DOHH2 (cell line): ENCODE measurements around the gene CABYR.

Experiments used
- H3F3A ChIP-seq: fragments of 200-600 bp; sonication (generic), shearing (Covaris generic); 2 replicates; pipeline ENCODE4 v1.6.0; 2016; ENCODE audit warnings: antibody characterized with exemption, mild to moderate bottlenecking; ENCODE audit not compliant: control insufficient read depth, insufficient read depth
- H3K27ac ChIP-seq: fragments of 200-600 bp; sonication (generic); 2 replicates; pipeline ENCODE4 v1.5.1; 2014; ENCODE audit warnings: low read depth, mild to moderate bottlenecking, low read length, moderate library complexity
- H3K27me3 ChIP-seq: fragments of 200-600 bp; sonication (generic); 2 replicates; pipeline ENCODE4 v1.6.1; 2014; ENCODE audit warnings: mild to moderate bottlenecking, low read length, mixed read lengths; ENCODE audit not compliant: control insufficient read depth
- H3K36me3 ChIP-seq: fragments of 200-600 bp; sonication (generic); 2 replicates; pipeline ENCODE4 v1.6.1; 2014; ENCODE audit warnings: mild to moderate bottlenecking, low read length, moderate library complexity, mixed read lengths; ENCODE audit not compliant: control insufficient read depth
- H3K4me1 ChIP-seq: fragments of 200-600 bp; sonication (generic); 2 replicates; pipeline ENCODE4 v1.6.1; 2014; ENCODE audit warnings: mild to moderate bottlenecking, low read length, mixed read lengths; ENCODE audit not compliant: control insufficient read depth
- H3K4me2 ChIP-seq: fragments of 200-600 bp; sonication (generic); 2 replicates; pipeline ENCODE4 v1.6.0; 2014; ENCODE audit warnings: mild to moderate bottlenecking, low read length, moderate library complexity
- H3K4me3 ChIP-seq: fragments of 200-600 bp; sonication (generic); 2 replicates; pipeline ENCODE4 v1.5.1; 2014; ENCODE audit warnings: mild to moderate bottlenecking, low read length, mixed read lengths
- H3K79me2 ChIP-seq: fragments of 200-600 bp; sonication (generic); 2 replicates; pipeline ENCODE4 v1.6.1; 2014; ENCODE audit warnings: mild to moderate bottlenecking, low read length, mixed read lengths; ENCODE audit not compliant: control insufficient read depth
- H3K9me2 ChIP-seq: fragments of 200-600 bp; sonication (generic); replicated peaks from 2 replicates; pipeline ENCODE4 v1.6.1; 2014; ENCODE audit warnings: mild to moderate bottlenecking, low read length, mixed read lengths; ENCODE audit not compliant: control insufficient read depth
- H3K9me3 ChIP-seq: fragments of 200-600 bp; sonication (generic); 2 replicates; pipeline ENCODE4 v1.6.1; 2014; ENCODE audit warnings: antibody characterized with exemption, low read length, mixed read lengths; ENCODE audit not compliant: control insufficient read depth, insufficient read depth
- H4K20me1 ChIP-seq: fragments of 200-600 bp; sonication (generic); 2 replicates; pipeline ENCODE4 v1.6.0; 2014; ENCODE audit warnings: low read depth, mild to moderate bottlenecking, antibody characterized with exemption, low read length, moderate library complexity; ENCODE audit not compliant: control insufficient read depth, insufficient read depth
- CTCF ChIP-seq: fragments of 200-600 bp; sonication (generic); IDR thresholded peaks from one replicate; pipeline ENCODE4 v1.5.1; 2014; ENCODE audit warnings: antibody characterized with exemption, mild to moderate bottlenecking, low read depth, low read length; ENCODE audit not compliant: poor library complexity, severe bottlenecking
- EZH2phosphoT487 ChIP-seq: fragments of 200-600 bp; sonication (generic); IDR thresholded peaks from 2 replicates; pipeline ENCODE4 v1.6.1; 2017; ENCODE audit warnings: borderline replicate concordance, mild to moderate bottlenecking, antibody characterized with exemption, low read length, moderate library complexity, mixed read lengths

The CABYR gene

GRCh38 chr18:24111936-24112335 is 26.9 kb upstream of the CABYR start:
- Histone ChIP-seq H3F3A (no peaks in the 10 kb centered on the region), H3K27me3 (no peaks in the 10 kb centered on the region), H3K27ac (no peak overlapping the region), H3K4me1 (peaks cover 4% of the 10 kb centered on the region; the same call in 1 of the 2 replicates), H3K79me2 (no peaks in the 10 kb centered on the region), H4K20me1 (no peaks in the 10 kb centered on the region; the same call in 1 of the 2 replicates), H3K9me2 (no peaks in the 10 kb centered on the region), H3K4me3 (no peak overlapping the region), H3K9me3 (no peaks in the 10 kb centered on the region), H3K36me3 (peaks cover 28% of the 10 kb centered on the region), H3K4me2 (no peak overlapping the region)
- TF ChIP-seq EZH2phosphoT487 (no peak), CTCF (no peak)

- no peaks in the 10 kb centered on the region; the same call in 1 of the 2 replicates for H4K20me1 ChIP-seq
- no peak for TF ChIP-seq CTCF
- TF ChIP-seq EZH2phosphoT487 = no peak
- no peak overlapping the region for H3K27ac ChIP-seq
- H3F3A ChIP-seq = no peaks in the 10 kb centered on the region
- H3K9me2 ChIP-seq = no peaks in the 10 kb centered on the region
- H3K4me3 ChIP-seq = no peak overlapping the region
- no peaks in the 10 kb centered on the region for H3K9me3 ChIP-seq
- H3K4me2 ChIP-seq = no peak overlapping the region
- H3K27me3 ChIP-seq = no peaks in the 10 kb centered on the region
- H3K79me2 ChIP-seq = no peaks in the 10 kb centered on the region
- H3K4me1 ChIP-seq = peaks cover 4% of the 10 kb centered on the region; the same call in 1 of the 2 replicates
- H3K36me3 ChIP-seq = peaks cover 28% of the 10 kb centered on the region
These were observed 26.4 kb upstream of the CABYR start for GRCh38 chr18:24112464-24112863.

GRCh38 chr18:24112874-24113615 is 25.8 kb upstream of the CABYR start:
- Histone ChIP-seq H3K9me3 (no peaks in the 10 kb centered on the region), H3K79me2 (no peaks in the 10 kb centered on the region), H4K20me1 (no peaks in the 10 kb centered on the region; the same call in 1 of the 2 replicates), H3K9me2 (no peaks in the 10 kb centered on the region), H3K4me3 (no peak overlapping the region), H3K27ac (no peak overlapping the region), H3K36me3 (peaks cover 24% of the 10 kb centered on the region), H3K27me3 (no peaks in the 10 kb centered on the region), H3K4me1 (peaks cover 4% of the 10 kb centered on the region; the same call in 1 of the 2 replicates), H3F3A (no peaks in the 10 kb centered on the region), H3K4me2 (no peak overlapping the region)
- no peak for TF ChIP-seq CTCF
- TF ChIP-seq EZH2phosphoT487 = no peak
